Endothelial cell of umbilical vein (primary cell): ENCODE measurements around the gene KLHL36. TPM values are rescaled to one million over a fixed set of nuclear protein-coding genes. Genes with fewer than 3 reads are reported as not detected.

Source experiments
- BruUV-seq: library from RNA; stranded (reverse); fragments of 400-500 nt; replicated peaks from 2 replicates; lab custom pipeline; 2021; lab: Mats Ljungman, UMichigan
- CTCF ChIA-PET: fragments of 300-600, 350-600 bp; sonication (Branson Sonifier 250); formaldehyde crosslinking; loops from one replicate; lab custom pipeline; 2021; ENCODE audit warnings: antibody characterized with exemption, inconsistent platforms; lab: Charles Lee
- POLR2A ChIA-PET: fragments of 300-600, 350-600 bp; sonication (Branson Sonifier 250); formaldehyde crosslinking; loops from one replicate; lab custom pipeline; 2021; ENCODE audit warnings: antibody characterized with exemption, inconsistent platforms; lab: Charles Lee
- DNase-seq: peaks from one replicate; pipeline ENCODE4 v3.0.0-alpha.2; 2011; ENCODE audit warnings: low read depth, low spot score
- FAIRE-seq: peaks from 2 replicates; lab custom pipeline; 2011; peaks lifted over from hg19 to GRCh38; lab: Jason Lieb, UNC
- H2AFZ ChIP-seq: 2 replicates; pipeline ENCODE4 v1.6.0; 2012; ENCODE audit warnings: low read depth, low read length, control low read depth, inconsistent platforms
- H3K27ac ChIP-seq: 2 replicates; pipeline ENCODE4 v1.5.1; 2011; ENCODE audit warnings: low read depth, mild to moderate bottlenecking, control low read depth, low read length, moderate library complexity; ENCODE audit not compliant: insufficient read depth
- H3K27me3 ChIP-seq, 2 experiments: 2 replicates each; pipeline versions ENCODE4 v1.6.0 to v1.6.1; 2011; ENCODE audit warnings: low read length in 2 of 2, mixed read lengths in 1 of 2; ENCODE audit not compliant: control insufficient read depth in 2 of 2, insufficient read depth in 2 of 2
- H3K36me3 ChIP-seq, 2 experiments: 2 replicates in 1 of 2; 3 replicates in 1 of 2; pipeline ENCODE4 v1.5.1; 2011; ENCODE audit warnings: low read length in 2 of 2, mild to moderate bottlenecking in 1 of 2, moderate library complexity in 1 of 2; ENCODE audit not compliant: control insufficient read depth in 2 of 2, insufficient read depth in 2 of 2; ENCODE audit errors: extremely low read depth in 1 of 2
- H3K4me1 ChIP-seq: 3 replicates; pipeline ENCODE4 v1.5.1; 2011; ENCODE audit warnings: mild to moderate bottlenecking, low read length; ENCODE audit not compliant: control insufficient read depth, insufficient read depth; ENCODE audit errors: extremely low read depth
- H3K4me2 ChIP-seq: 2 replicates; pipeline ENCODE4 v1.6.1; 2011; ENCODE audit warnings: low read length, control low read depth, mixed read lengths; ENCODE audit not compliant: insufficient read depth
- H3K4me3 ChIP-seq, 3 experiments: fragments of 200-600 bp in 1 of 3; sonication (generic), shearing (Covaris generic) in 1 of 3; replicated peaks in 1 of 3; 2 replicates each; pipeline ENCODE4 v1.5.1; 2011 to 2016; ENCODE audit warnings: control low read depth in 3 of 3, low read length in 3 of 3, mild to moderate bottlenecking in 2 of 3, inconsistent platforms in 1 of 3, low read depth in 1 of 3, moderate library complexity in 1 of 3; ENCODE audit not compliant: insufficient read depth in 1 of 3
- H3K79me2 ChIP-seq: 2 replicates; pipeline ENCODE4 v1.6.0; 2012; ENCODE audit warnings: low read length, inconsistent platforms; ENCODE audit not compliant: control insufficient read depth, insufficient read depth
- H3K9ac ChIP-seq: replicated peaks from 2 replicates; pipeline ENCODE3; 2011; ENCODE audit warnings: low read length, control low read depth; ENCODE audit not compliant: insufficient read depth; ENCODE audit errors: extremely low read depth
- H3K9me1 ChIP-seq: replicated peaks from 3 replicates; pipeline ENCODE4 v1.6.0; 2011; ENCODE audit warnings: mild to moderate bottlenecking, low read length; ENCODE audit not compliant: control insufficient read depth, insufficient read depth; ENCODE audit errors: extremely low read depth
- H3K9me3 ChIP-seq: replicated peaks from 2 replicates; pipeline ENCODE4 v1.5.1; 2012; ENCODE audit warnings: low read length, inconsistent platforms; ENCODE audit not compliant: control insufficient read depth, insufficient read depth
- H4K20me1 ChIP-seq: replicated peaks from 2 replicates; pipeline ENCODE3; 2011; ENCODE audit warnings: mild to moderate bottlenecking, low read length; ENCODE audit not compliant: control insufficient read depth, insufficient read depth; ENCODE audit errors: extremely low read depth
- EZH2 ChIP-seq: IDR thresholded peaks from 2 replicates; pipeline ENCODE4 v1.6.1; 2012; ENCODE audit warnings: borderline replicate concordance, low read depth, mild to moderate bottlenecking, moderate library complexity, low read length, inconsistent platforms; ENCODE audit not compliant: severe bottlenecking
- FOS ChIP-seq: IDR thresholded peaks from 2 replicates; pipeline ENCODE4 v1.6.1; 2011; ENCODE audit warnings: mild to moderate bottlenecking, low read length, moderate library complexity, borderline replicate concordance; ENCODE audit not compliant: insufficient read depth
- JUN ChIP-seq: IDR thresholded peaks from 2 replicates; pipeline ENCODE4 v1.6.1; 2011; ENCODE audit warnings: borderline replicate concordance, low read depth; ENCODE audit not compliant: insufficient read length, insufficient read depth
- MYC ChIP-seq: IDR thresholded peaks from one replicate; pipeline ENCODE4 v1.6.1; 2011; ENCODE audit warnings: mild to moderate bottlenecking, low read depth, low read length
- POLR2AphosphoS5 ChIP-seq: IDR thresholded peaks from 2 replicates; pipeline ENCODE4 v1.6.1; 2012; ENCODE audit warnings: low read depth, mild to moderate bottlenecking, control low read depth, low read length, moderate library complexity; ENCODE audit not compliant: insufficient read depth
- dilution Hi-C: fragments of 300-500 bp; cut with MboI; formaldehyde crosslinking; loops from one replicate; pipeline ENCODE4 v1.15.0; 2019; ENCODE audit warnings: low sequenced_read_pairs; ENCODE audit not compliant: extremely low pct_ligation_motif_present
- intact Hi-C: fragments of 100-400 bp; cut with micrococcal nuclease; formaldehyde crosslinking; loops from one replicate; pipeline ENCODE4 v1.10.0; 2022
- polyA plus RNA-seq, 4 experiments: library from polyadenylated mRNA; depleted of rRNA in 3 of 4; stranded (reverse) in 3 of 4; unstranded in 1 of 4; fragments of >200 nt; gene quantifications; 2 replicates each; pipeline versions ENCODE4 v1.2.1 to v1.2.3, GENCODE V29; 2011 to 2012; ENCODE audit warnings: missing spikeins in 1 of 4
- total RNA-seq: library from RNA; stranded (reverse); gene quantifications from 2 replicates; pipeline ENCODE4 v1.2.3, GENCODE V29; 2021

The KLHL36 gene
- total and polyA plus RNA-seq, 2 donors (not counting 3 experiments of a cell fraction or from before 2014, with no cell fraction given): 31.3 to 38.8 TPM

DNA sequence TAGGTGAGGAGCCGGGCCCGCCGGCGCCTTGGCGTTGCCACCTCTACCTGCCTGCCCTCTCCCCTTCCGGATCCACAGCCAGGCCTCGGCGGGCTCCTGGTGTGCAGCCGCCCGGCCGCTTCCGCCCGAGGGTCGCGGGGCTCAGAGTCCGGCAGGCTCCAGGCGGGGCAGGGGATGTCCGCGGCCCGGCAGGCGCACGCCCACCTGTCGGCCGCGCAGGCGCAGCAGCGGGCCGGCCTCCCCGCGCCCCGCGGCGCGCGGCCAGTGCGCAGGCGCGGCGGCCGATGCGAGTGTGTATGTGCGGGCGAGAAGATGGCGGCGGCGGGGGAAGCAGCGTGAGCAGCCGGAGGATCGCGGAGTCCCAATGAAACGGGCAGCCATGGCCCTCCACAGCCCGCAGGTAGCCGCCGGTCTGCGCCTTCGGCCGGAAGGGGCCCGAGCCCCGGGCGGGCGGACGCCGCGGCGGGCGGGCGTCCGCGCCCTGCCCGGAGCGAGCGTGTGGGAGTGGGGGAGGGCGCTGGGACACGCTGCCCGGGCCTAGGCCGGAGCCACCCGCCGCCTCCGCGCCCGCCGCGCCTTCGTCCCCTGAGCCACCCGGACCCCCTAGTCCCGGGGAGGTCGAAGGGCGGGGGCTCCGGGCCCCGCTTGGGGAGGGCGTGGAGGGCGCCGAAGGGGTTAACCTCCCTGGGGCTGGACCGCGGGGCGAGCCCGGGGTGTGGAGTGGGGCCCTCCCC, 51.6 kb downstream of the KLHL36 start, which contains the start of gene USP10:
USP10 (plus strand) TSS at position 289 of the 734 bp plus-strand sequence; CDS start at position 380, 91 bp downstream.
- no TSS peak for BruUV-seq
- no peak for TF ChIP-seq JUN
- no peak for TF ChIP-seq FOS
- no peak for TF ChIP-seq EZH2
- peak; percentile 69 for TF ChIP-seq POLR2AphosphoS5
- peak; percentile 3 for TF ChIP-seq MYC
- Histone ChIP-seq H3K4me3 (peak within 1 kb of the TSS; percentile 77 to 97 (median 93)), H3K9me3 (no peaks in the 10 kb centered on the region), H3K79me2 (peaks cover 49% of the 10 kb centered on the region), H3K27ac (peak within 1 kb of the TSS; percentile 69), H4K20me1 (peaks cover 7% of the 10 kb centered on the region), H3K4me1 (peaks cover 14% of the 10 kb centered on the region), H3K9me1 (no peaks in the 10 kb centered on the region), H3K4me2 (peak within 1 kb of the TSS; percentile 99), H3K36me3 (no peaks in the 10 kb centered on the region), H3K27me3 (no peaks in the 10 kb centered on the region), H2AFZ (peak within 1 kb of the TSS; percentile 81), H3K9ac (peak within 1 kb of the TSS; percentile 87)
- dilution Hi-C loops (no loop called here), intact Hi-C loops (loop anchor here (1.0 to 2.0 kb wide), 2 partner anchors 11 to 27 kb away; no protein-coding TSS in a partner anchor)
- DNase-seq: peak; percentile 77
- peak; percentile 71 for FAIRE-seq
- CTCF ChIA-PET: interaction anchor here (1.1 to 4.8 kb wide), 8 partner anchors 9 to 39 kb away, joined by 3 to 38 read pairs (median 4); no protein-coding TSS in a partner anchor
- POLR2A ChIA-PET: interaction anchor here (0.7 kb wide), 1 partner anchor 12 kb away, joined by 8 read pairs; no protein-coding TSS in a partner anchor
